ENCODE measurements around the gene SYMPK.

Gene SYMPK

DNA sequence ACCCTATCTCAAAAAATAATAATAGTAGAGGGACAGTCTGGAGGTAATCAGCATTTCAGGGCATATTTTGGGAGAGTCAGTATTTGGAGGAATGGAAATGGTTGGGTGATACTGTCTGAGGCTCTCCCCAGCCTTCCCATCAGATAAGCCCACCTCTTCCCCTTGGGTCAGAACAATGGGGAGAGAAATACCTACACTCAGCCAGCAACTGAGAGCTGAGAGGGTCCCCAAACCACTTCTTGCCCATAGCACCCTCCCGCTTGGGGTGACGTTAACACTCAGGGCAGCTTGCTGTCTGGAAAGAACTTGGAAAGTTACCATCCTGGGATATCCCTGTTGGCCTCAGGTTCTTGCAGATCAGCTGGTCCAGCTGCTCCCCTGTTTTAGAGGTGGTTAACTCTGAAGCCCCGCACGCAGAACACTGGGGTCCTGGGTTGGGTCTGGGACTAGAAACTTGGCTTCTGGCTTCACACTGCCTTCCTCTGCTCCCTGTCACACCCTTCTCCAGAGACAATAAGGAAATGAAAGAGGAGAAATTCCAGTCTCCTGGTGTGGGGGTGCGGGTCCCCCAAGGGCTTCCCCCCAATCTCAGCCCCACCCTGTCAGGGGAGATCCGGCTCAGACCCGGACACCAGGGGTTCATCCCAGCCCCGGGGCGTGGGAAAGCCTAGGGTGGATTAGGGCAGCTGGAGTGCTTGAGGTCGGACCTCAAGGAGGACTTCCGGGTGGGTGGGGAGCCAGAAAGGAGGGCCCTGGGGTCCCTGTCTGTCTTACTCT is 3.6 kb upstream of the SYMPK start:
- no peak for DNase-seq

DNA sequence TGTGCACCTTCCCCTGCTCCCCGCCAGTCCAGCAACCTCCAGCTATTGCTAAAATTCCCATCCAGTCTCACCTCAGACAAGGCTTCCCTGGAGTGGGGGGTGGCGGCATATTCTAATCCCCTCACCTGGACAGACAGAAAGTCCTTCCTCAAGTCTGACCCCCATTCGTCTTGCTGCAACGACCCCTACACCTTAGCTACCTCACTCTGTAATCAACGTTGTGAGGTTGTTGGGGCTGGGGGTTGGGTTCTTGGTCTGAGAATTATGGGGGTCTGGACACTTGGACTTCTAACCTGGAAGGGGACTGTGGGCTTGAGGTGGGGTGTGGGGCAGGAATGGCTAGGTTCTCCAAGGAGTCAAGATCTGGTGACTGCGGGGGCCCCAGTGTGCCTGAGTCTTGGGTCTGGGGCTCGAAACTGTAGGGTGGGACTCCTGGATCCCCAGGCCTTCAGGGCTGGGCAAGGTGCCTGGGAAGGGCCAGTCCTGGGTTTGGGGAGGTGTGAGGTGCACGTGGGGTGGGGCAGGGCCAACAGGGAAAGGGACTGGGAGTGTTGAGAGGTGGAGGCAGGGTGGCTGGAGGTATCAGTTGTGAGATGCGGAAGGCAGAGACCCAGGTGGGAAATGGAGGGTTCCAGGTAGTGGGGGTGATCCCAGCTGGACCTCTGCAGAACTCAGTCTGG is 2.5 kb upstream of the SYMPK start:
- no peak for DNase-seq

DNA sequence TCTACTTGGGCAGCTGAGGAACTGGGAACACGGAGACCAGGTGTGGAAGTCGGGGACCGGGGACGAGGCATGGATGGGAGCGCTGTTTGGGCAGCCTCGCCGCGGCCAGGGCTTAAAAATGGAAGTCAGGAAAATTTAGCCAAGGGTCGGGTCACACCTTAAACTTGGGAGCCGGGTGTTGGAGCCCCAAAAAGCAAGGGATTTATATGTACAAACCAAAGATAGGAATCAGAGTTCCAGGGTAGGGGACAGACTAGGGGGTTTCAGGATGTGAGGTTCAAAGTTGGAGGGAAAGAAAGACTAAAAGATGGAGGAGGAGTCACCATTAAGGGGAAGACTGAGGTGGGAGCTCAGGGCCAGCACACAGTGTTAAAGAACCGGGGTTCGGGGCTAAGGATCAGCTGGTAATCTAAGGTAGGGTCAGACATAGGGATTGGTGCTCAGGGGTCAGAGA is 1.7 kb upstream of the SYMPK start:
- no peak for DNase-seq

GRCh38 chr19:45863840-45864628 is 1.1 kb upstream of the SYMPK start, which contains the start of gene FOXA3:
Gene FOXA3, plus strand, starts transcription at chr19:45864326. Its CDS starts 131 bp downstream, at chr19:45864457.
- DNase-seq = no peak

- no peak for DNase-seq
Observed at GRCh38 chr19:45863335-45863839, 440 bp upstream of the SYMPK start.

DNA sequence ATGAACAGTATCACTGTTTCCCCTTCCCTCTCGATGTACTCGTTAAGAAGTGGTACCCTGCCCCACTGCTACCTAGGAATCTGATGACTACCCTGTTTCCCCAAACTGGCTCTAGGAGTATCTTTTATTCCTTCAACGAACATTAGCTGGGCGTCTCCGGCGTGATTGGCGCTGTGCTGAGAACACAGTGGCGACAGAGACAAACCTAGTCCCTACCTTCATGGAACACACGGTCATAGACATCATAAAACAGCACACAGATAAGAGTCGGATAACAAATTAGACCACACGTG is 730 bp downstream of the SYMPK start:
- no peak for DNase-seq

- DNase-seq = no peak
Observed at GRCh38 chr19:45860359-45861259, 2.3 kb downstream of the SYMPK start.

DNA sequence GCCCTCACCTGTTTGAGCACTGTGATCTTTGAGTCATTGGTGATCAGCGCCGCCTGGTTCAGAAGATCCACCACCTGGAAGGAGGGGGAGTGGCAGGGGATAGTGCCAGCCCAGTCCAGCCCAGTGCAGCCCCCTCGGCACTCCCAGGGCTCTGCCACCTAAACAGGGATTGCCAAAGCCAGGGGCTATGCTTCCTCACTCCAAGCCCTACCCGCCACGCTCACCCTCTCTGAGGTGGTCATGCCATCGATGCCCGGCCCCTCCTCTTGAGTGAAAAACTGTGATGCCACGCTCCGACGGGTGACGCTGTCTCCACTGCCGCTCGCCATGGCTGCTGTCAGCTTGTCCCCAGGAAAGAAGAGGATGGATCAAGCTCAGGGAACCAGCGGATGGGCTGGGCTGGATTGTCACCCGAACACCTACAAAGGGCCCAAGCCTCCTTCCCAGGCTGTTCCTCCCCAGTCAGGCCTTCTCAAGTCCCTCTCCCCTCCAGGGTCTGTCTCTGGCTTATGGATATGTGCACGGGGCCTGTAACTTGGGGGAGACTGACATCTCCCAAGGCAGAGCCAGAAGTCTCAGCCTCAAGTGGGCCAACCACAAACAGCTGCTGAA is 8.7 kb downstream of the SYMPK start:
- no peak for DNase-seq

DNA sequence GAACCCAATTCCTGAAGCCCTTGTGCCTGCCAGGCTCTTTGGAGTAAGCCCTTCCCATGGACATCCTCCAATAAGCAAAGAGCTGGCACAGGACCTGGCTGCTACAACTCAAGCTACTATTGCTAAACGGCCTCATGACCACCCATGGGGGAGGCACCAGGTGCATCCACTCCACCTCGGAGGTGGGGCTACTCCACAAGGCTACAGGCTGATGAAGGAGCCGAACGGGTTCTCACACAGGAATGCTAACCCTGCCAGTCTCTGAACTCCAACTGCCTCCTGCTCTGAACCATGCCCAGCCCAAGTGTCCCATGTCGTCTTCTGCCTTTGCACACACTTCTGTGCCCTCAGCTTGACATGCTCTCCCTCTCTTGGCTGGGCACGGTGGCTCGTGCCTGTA is 10.0 kb downstream of the SYMPK start:
- DNase-seq = no peak

- DNase-seq = no peak
Observed at GRCh38 chr19:45852145-45852750, 10.7 kb downstream of the SYMPK start.

- DNase-seq = no peak
Observed at GRCh38 chr19:45848922-45849321, 14.0 kb downstream of the SYMPK start.

DNA sequence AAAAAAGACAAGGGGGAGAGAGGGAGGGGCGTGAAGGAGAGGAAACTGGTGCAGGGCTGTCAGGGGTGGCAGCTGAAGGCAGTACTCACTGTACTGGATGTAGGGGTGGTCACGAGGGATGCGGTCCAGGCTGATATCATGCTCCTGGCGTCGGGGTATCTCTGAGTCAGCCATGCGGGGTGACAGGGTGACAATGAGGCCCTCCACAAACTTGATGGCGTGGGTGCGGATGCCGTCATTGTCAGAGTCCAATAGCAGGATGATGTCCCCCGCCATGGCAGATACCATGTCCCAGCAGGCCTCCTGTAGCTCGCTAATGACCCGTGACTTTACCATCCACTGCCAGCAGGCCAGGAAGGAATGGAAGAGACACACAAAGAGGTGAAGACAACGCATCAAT is 15.3 kb downstream of the SYMPK start:
- DNase-seq = no peak

- no peak for DNase-seq
Observed at GRCh38 chr19:45842198-45842597, 20.7 kb downstream of the SYMPK start.

DNA sequence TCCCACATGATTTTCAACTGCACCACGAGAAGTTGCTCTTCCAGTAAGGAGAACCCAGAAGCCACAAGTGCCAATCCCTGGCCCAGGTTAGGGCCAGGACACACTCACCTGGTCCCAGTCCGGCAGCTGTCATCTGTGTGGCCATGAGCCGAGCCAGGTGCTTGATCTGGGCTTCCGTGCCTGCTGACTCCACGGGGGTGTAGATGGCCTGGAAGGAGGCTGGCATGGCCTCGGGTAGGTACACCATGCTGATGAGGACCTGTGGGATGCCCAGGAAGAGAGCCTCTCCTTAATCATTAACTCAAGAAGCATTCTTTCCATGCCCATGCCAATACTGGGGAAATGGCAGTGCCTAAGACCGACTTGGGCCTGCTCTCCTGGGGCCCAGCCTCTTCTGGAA is 28.0 kb downstream of the SYMPK start:
- no peak for DNase-seq

GRCh38 chr19:45828945-45829344 is 34.0 kb downstream of the SYMPK start:
- DNase-seq = no peak

GRCh38 chr19:45828523-45828922 is 34.4 kb downstream of the SYMPK start:
- no peak for DNase-seq

GRCh38 chr19:45827459-45828093 is 35.4 kb downstream of the SYMPK start:
- DNase-seq = no peak

GRCh38 chr19:45826934-45827333 is 36.0 kb downstream of the SYMPK start:
- DNase-seq = no peak

DNA sequence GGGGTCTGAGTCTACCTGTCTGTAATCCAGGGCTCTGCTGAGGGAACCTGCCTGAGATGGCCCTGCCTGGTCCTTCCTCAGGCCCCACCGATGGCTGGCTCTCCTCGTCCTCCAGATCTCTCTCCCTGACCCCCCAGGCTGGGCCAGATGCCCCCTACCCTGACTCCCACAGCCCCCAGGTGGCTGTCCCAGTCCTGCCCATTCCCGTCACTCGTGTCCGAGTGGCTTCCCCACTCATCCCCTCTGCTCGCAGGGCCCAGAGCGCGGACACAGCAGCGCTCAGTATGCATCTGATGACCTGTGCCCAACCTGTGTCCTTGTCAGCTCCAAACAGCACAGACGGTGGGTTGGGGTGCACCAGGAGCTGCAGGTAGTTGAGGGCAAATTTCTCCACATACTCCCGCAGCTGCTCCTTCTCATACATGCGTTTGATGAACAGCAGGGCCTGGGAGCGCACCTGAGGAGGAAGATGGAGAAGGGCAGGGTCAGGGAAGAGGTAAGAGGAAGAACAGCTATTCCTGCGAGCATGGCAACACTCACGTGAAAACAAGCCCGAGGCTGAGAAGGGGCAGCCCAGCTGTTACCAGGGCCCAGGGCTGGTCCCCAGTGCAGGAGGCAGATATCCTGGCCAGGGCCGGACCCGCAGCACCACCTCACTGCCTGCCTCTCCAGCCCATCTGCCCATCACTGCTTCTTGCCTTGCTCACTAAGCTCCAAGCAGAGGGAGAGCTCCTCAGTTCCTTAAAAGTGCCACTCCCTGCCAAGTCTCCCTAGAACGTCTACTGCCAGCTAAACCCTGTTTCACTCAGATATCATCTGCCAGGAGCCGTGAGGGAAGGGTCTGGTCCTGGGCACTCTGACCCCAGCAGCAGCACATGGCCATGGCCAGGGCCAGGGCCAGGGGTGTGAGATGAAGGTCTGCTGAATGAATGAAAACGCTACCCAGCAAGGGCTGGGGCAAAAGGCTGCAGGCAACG is 36.7 kb downstream of the SYMPK start:
- no peak for DNase-seq

- no peak for DNase-seq
Observed at GRCh38 chr19:45825263-45825605, 37.7 kb downstream of the SYMPK start.

All from NCI-H1436 treated with DMSO at 0.1 percent for 48 hours (cell line).